ENCODE data around the gene PRAC1.

Gene PRAC1

GRCh38 chr17:48723423-48724250, 1.3 kb upstream of the PRAC1 start:
- TF ChIP-seq POLR2AphosphoS5 (IDR thresholded peaks at IDR 0.05; ENCODE audit: low read depth, low read length), result no peak
- no peak for TF ChIP-seq FOXP2 (optimal IDR thresholded peaks at IDR 0.05; ENCODE audit: borderline replicate concordance, extremely low read depth, extremely low read length, insufficient read depth)
- TF ChIP-seq SIN3A (IDR thresholded peaks at IDR 0.05; ENCODE audit: borderline replicate concordance, insufficient read depth, low read length), result no peak
- TF ChIP-seq REST (IDR thresholded peaks at IDR 0.05; ENCODE audit: insufficient read depth in 1 of 2, low read depth in 2 of 2, low read length in 2 of 2), result no peak
- no peak for TF ChIP-seq TAF1 (IDR thresholded peaks at IDR 0.05; ENCODE audit: borderline replicate concordance, insufficient read depth, low read length)

- TF ChIP-seq TAF1 (IDR thresholded peaks at IDR 0.05; ENCODE audit: borderline replicate concordance, insufficient read depth, low read length), result no peak
- no peak for TF ChIP-seq POLR2AphosphoS5 (IDR thresholded peaks at IDR 0.05; ENCODE audit: low read depth, low read length)
- no peak for TF ChIP-seq SIN3A (IDR thresholded peaks at IDR 0.05; ENCODE audit: borderline replicate concordance, insufficient read depth, low read length)
- TF ChIP-seq FOXP2 (optimal IDR thresholded peaks at IDR 0.05; ENCODE audit: borderline replicate concordance, extremely low read depth, extremely low read length, insufficient read depth), result no peak
- no peak for TF ChIP-seq REST (IDR thresholded peaks at IDR 0.05; ENCODE audit: insufficient read depth in 1 of 2, low read depth in 2 of 2, low read length in 2 of 2)
Measured at GRCh38 chr17:48722915-48723422, 651 bp upstream of the PRAC1 start, which contains the start of gene PRAC2. TSS of gene PRAC2 (plus strand) at chr17:48723185. CDS start at chr17:48724411, 1,226 bp downstream.

GRCh38 chr17:48721009-48721402, 1.3 kb downstream of the PRAC1 start:
- TF ChIP-seq POLR2AphosphoS5 (IDR thresholded peaks at IDR 0.05; ENCODE audit: low read depth, low read length) (no peak), TAF1 (IDR thresholded peaks at IDR 0.05; ENCODE audit: borderline replicate concordance, insufficient read depth, low read length) (no peak), FOXP2 (optimal IDR thresholded peaks at IDR 0.05; ENCODE audit: borderline replicate concordance, extremely low read depth, extremely low read length, insufficient read depth) (no peak), REST (IDR thresholded peaks at IDR 0.05; ENCODE audit: insufficient read depth in 1 of 2, low read depth in 2 of 2, low read length in 2 of 2) (no peak), SIN3A (IDR thresholded peaks at IDR 0.05; ENCODE audit: borderline replicate concordance, insufficient read depth, low read length) (no peak)

- TF ChIP-seq SIN3A (IDR thresholded peaks at IDR 0.05; ENCODE audit: borderline replicate concordance, insufficient read depth, low read length) (no peak), REST (IDR thresholded peaks at IDR 0.05; ENCODE audit: insufficient read depth in 1 of 2, low read depth in 2 of 2, low read length in 2 of 2) (no peak), FOXP2 (optimal IDR thresholded peaks at IDR 0.05; ENCODE audit: borderline replicate concordance, extremely low read depth, extremely low read length, insufficient read depth) (no peak), POLR2AphosphoS5 (IDR thresholded peaks at IDR 0.05; ENCODE audit: low read depth, low read length) (no peak), TAF1 (IDR thresholded peaks at IDR 0.05; ENCODE audit: borderline replicate concordance, insufficient read depth, low read length) (no peak)
Measured at GRCh38 chr17:48720266-48721008, 1.9 kb downstream of the PRAC1 start.
